ENCODE results near the gene INPP5A. TPM values are rescaled to one million over a fixed set of nuclear protein-coding genes. Genes with fewer than 3 reads are reported as not detected.

The INPP5A gene
- total and polyA plus RNA-seq, 7 donors = 15.1 to 48.8 (median 40.9) TPM

DNA sequence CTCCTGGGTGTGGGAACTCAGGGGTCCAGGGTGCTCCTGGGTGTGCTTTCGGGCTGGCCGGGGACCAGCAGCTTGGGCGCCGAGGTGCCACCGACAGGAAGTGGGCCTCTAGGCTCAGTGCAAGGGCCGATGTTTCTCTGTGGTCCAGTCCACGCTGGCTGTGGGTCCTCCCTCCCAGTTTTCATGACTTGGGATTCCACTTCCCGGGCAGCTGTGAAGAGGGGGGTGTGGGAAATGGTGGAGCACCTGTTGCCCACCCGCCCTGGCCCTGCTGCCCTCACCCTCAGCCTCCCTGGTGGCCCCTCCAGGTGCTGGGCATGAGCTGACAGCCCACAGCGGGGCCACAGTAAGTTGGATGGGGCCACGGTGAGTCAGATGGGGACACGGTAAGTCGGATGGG is 189.8 kb downstream of the INPP5A start:
- no peak overlapping the region for H3K27ac ChIP-seq
- intact Hi-C loops (cut with DNase I) = no loop called here
- TF ChIP-seq, protein P1, sequence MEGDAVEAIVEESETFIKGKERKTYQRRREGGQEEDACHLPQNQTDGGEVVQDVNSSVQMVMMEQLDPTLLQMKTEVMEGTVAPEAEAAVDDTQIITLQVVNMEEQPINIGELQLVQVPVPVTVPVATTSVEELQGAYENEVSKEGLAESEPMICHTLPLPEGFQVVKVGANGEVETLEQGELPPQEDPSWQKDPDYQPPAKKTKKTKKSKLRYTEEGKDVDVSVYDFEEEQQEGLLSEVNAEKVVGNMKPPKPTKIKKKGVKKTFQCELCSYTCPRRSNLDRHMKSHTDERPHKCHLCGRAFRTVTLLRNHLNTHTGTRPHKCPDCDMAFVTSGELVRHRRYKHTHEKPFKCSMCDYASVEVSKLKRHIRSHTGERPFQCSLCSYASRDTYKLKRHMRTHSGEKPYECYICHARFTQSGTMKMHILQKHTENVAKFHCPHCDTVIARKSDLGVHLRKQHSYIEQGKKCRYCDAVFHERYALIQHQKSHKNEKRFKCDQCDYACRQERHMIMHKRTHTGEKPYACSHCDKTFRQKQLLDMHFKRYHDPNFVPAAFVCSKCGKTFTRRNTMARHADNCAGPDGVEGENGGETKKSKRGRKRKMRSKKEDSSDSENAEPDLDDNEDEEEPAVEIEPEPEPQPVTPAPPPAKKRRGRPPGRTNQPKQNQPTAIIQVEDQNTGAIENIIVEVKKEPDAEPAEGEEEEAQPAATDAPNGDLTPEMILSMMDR (IDR thresholded peaks at IDR 0.05) = no peak
- peaks cover 5% of the 10 kb centered on the region for H3K4me1 ChIP-seq
- WGBS, 3 donors = 91 to 96% (median 92%) methylated on average over 12 to 13 of the region's 13 CpGs
- ATAC-seq (no peak), DNase-seq (no peak)
- no peak overlapping the region for H3K4me3 ChIP-seq
- no peaks in the 10 kb centered on the region for H3K27me3 ChIP-seq (ENCODE audit: insufficient read depth in 3 of 3, low read length in 2 of 3)
- H3K9me3 ChIP-seq = no peaks in the 10 kb centered on the region
- H3K36me3 ChIP-seq (ENCODE audit: insufficient read depth in 1 of 2, low read depth in 1 of 2) = peaks cover 0 to 12% of the 10 kb centered on the region in 2 donors

DNA sequence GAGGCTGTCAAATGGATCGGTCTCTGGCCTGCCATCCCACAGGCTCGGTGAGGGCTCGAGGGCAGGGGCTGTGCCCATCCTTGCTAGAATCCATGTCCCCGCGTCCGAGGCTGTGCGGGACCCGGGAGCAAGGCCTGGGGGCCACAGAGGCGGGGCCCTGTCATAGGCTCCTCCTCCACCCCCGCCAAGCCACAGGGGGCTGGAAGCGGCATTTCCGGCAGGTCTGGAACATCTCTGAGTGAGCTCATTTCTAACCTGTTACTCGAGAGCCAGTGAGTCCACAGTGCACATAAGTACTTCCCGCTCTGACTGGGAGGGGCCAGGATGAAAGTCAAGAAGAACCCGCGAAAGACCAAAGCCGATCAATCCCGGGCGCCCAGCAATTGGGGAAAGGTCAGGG is 190.7 kb downstream of the INPP5A start:
- Histone ChIP-seq H3K27me3 (ENCODE audit: insufficient read depth in 3 of 3, low read length in 2 of 3) (no peaks in the 10 kb centered on the region), H3K4me3 (no peak overlapping the region), H3K36me3 (ENCODE audit: insufficient read depth in 1 of 2, low read depth in 1 of 2) (peaks cover 0 to 12% of the 10 kb centered on the region in 2 donors), H3K27ac (no peak overlapping the region), H3K9me3 (no peaks in the 10 kb centered on the region), H3K4me1 (no peaks in the 10 kb centered on the region)
- DNase-seq = no peak
- TF ChIP-seq, protein P1 (IDR thresholded peaks at IDR 0.05) = no peak
- 93 to 95% (median 95%) methylated on average over 19 of the region's 19 CpGs for WGBS, 3 donors
- no peak for ATAC-seq
- intact Hi-C loops (cut with DNase I) = no loop called here

DNA sequence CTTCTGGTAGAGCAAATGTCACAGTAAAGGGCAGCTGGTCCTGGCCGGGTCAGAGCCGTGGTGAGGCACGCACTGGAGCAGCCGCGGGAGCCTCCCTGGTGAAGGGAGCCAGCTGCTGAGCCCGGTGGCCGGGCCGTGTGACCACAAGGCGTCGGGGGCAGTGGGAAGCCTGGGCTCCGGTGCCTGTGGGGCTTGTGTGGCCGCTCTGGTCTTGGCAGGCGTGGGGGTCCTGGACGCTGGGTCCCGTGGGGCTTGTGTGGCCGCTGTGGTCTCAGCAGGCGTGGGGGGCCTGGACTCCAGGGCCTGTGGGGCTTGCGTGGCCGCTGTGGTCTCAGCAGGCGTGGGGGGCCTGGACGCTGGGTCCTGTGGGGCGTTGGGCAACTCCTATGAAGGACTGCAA is 191.2 kb downstream of the INPP5A start:
- TF ChIP-seq, protein P1 (IDR thresholded peaks at IDR 0.05) = no peak
- H3K9me3 ChIP-seq = no peaks in the 10 kb centered on the region
- DNase-seq (no peak), ATAC-seq (no peak)
- H3K27ac ChIP-seq = no peak overlapping the region
- WGBS, 3 donors = 93% methylated on average over 22 of the region's 22 CpGs
- no peaks in the 10 kb centered on the region for H3K4me1 ChIP-seq
- peaks cover 0 to 12% of the 10 kb centered on the region in 2 donors for H3K36me3 ChIP-seq (ENCODE audit: insufficient read depth in 1 of 2, low read depth in 1 of 2)
- intact Hi-C loops (cut with DNase I) = no loop called here
- H3K4me3 ChIP-seq = no peak overlapping the region
- no peaks in the 10 kb centered on the region for H3K27me3 ChIP-seq (ENCODE audit: insufficient read depth in 3 of 3, low read length in 2 of 3)

DNA sequence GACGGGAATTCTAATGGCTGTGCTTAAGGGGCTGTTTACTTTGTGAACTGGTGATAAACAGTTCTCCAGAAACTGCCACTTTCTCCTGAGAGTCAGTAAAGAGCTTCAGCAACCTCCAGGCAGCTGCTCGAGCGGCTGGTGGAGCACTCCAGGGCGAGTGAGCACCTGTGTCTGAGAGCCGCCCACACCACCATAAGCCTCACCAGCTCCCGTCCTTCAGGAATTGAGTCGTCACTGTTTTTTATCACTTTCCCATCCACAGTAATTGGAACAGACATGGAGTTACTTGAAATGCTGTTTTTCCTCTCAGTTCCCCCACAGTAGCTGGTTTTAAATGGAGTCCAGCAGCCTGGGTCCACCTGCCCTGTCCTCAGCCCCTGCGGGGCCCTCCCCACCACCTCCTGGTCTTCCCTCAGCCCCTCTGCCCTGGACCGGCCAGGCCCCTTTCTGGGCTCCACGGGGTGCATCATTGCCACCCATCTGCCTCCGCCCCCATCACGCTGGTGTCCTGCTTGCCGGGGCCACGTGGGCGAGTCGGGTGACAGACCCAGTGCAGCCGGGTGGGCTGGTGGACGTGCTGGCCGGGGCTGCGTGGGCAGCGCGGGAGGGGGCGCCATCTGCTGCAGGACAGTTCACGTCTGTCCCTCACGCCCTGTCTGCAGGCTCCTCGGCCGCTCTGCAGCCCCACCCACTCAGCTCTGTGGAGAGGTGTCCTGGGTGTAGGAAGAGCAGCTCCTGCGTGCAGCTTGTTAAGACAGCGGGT is 192.4 kb downstream of the INPP5A start:
- H3K27ac ChIP-seq = no peak overlapping the region
- intact Hi-C loops (cut with DNase I) = no loop called here
- H3K36me3 ChIP-seq (ENCODE audit: insufficient read depth in 1 of 2, low read depth in 1 of 2) = peaks cover 0 to 12% of the 10 kb centered on the region in 2 donors
- no peak overlapping the region for H3K4me3 ChIP-seq
- no peaks in the 10 kb centered on the region for H3K27me3 ChIP-seq (ENCODE audit: insufficient read depth in 3 of 3, low read length in 2 of 3)
- ATAC-seq = no peak
- WGBS, 3 donors = 88 to 92% (median 90%) methylated on average over 29 of the region's 29 CpGs
- no peak for DNase-seq
- TF ChIP-seq, protein P1 (IDR thresholded peaks at IDR 0.05) = no peak
- H3K4me1 ChIP-seq = no peaks in the 10 kb centered on the region
- H3K9me3 ChIP-seq = no peaks in the 10 kb centered on the region

DNA sequence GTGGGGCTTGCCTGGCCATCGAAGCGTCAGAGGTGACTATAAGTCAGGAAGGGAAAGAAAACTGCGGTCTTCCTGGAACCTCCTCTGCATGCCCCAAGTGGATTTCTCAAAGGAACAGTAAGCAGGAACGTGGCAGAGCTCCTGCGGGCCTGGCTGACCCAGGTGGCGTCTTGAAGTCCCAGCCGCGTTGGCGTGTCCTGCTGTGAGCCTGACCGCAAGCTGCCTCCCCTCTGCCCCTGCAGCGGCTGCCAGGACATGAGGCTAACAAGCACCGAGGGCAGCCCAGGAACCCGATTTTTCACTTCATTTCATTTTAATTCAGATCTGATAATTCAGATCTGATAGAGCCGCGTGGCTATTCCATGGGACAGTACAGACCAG is 193.0 kb downstream of the INPP5A start:
- no peak for ATAC-seq
- TF ChIP-seq, protein P1 (IDR thresholded peaks at IDR 0.05) = no peak
- no peak for DNase-seq
- WGBS, 3 donors = 84 to 90% (median 89%) methylated on average over 15 of the region's 15 CpGs
- intact Hi-C loops (cut with DNase I) = no loop called here
- peaks cover 0 to 12% of the 10 kb centered on the region in 2 donors for H3K36me3 ChIP-seq (ENCODE audit: insufficient read depth in 1 of 2, low read depth in 1 of 2)
- H3K27me3 ChIP-seq (ENCODE audit: insufficient read depth in 3 of 3, low read length in 2 of 3) = no peaks in the 10 kb centered on the region
- H3K27ac ChIP-seq = no peak overlapping the region
- no peaks in the 10 kb centered on the region for H3K9me3 ChIP-seq
- H3K4me3 ChIP-seq = no peak overlapping the region
- no peaks in the 10 kb centered on the region for H3K4me1 ChIP-seq
